HCT116 (cell line): ENCODE results near the gene POLDIP2.

Experiments
- ATF3 ChIP-seq: IDR thresholded peaks from 2 replicates; pipeline ENCODE4 v1.6.1; 2012
- CEBPB ChIP-seq: IDR thresholded peaks from 2 replicates; pipeline ENCODE4 v1.6.1; 2012; ENCODE audit warnings: low read depth
- CTCF ChIP-seq, 3 experiments: fragments of 200-600 bp in 1 of 3; sonication (generic) in 1 of 3; IDR thresholded peaks in 2 of 3; conservative IDR thresholded peaks in 1 of 3; 2 replicates each; pipeline ENCODE4 v1.5.1; 2012 to 2017; ENCODE audit warnings: low read depth in 2 of 3, low read length in 2 of 3, antibody characterized with exemption in 1 of 3, borderline replicate concordance in 1 of 3, control low read depth in 1 of 3, mild to moderate bottlenecking in 1 of 3, mixed read lengths in 1 of 3, mixed run types in 1 of 3, moderate library complexity in 1 of 3; ENCODE audit not compliant: insufficient read depth in 1 of 3
- EZH2 ChIP-seq: fragments of 200-600 bp; sonication (generic); IDR thresholded peaks from 2 replicates; pipeline ENCODE4 v1.6.1; 2017; ENCODE audit warnings: antibody characterized with exemption, mixed run types
- EZH2phosphoT487 ChIP-seq: fragments of 200-600 bp; IDR thresholded peaks from 2 replicates; pipeline ENCODE4 v1.6.1; 2018; ENCODE audit warnings: antibody characterized with exemption, borderline replicate concordance
- FOSL1 ChIP-seq: IDR thresholded peaks from 2 replicates; pipeline ENCODE4 v1.6.1; 2012; ENCODE audit warnings: low read depth
- JUND ChIP-seq: IDR thresholded peaks from 2 replicates; pipeline ENCODE4 v1.6.1; 2012
- POLR2A ChIP-seq: IDR thresholded peaks from 2 replicates; pipeline ENCODE4 v1.7.0; 2011; ENCODE audit warnings: borderline replicate concordance; ENCODE audit not compliant: insufficient read depth, insufficient read length; ENCODE audit errors: extremely low read depth
- POLR2AphosphoS5 ChIP-seq: IDR thresholded peaks from 2 replicates; pipeline ENCODE4 v1.6.1; 2011; ENCODE audit warnings: mild to moderate bottlenecking, low read depth, low read length, moderate library complexity
- REST ChIP-seq: IDR thresholded peaks from 2 replicates; pipeline ENCODE4 v1.6.1; 2012; ENCODE audit warnings: low read depth
- YY1 ChIP-seq: IDR thresholded peaks from 2 replicates; pipeline ENCODE4 v1.6.1; 2011; ENCODE audit warnings: low read length, low read depth, moderate library complexity, mild to moderate bottlenecking; ENCODE audit not compliant: insufficient replicate concordance; ENCODE audit errors: extremely low read depth
- ZNF274 ChIP-seq: fragments of 200-500 bp; sonication (Bioruptor generic); IDR thresholded peaks from 2 replicates; pipeline ENCODE4 v1.6.1; 2014; ENCODE audit warnings: mild to moderate bottlenecking, low read depth, low read length, inconsistent platforms

GRCh38 chr17:28406473-28406814, 49.1 kb upstream of the POLDIP2 start:
- TF ChIP-seq POLR2A, result no peak
- TF ChIP-seq YY1, result no peak
- TF ChIP-seq REST, result no peak
- TF ChIP-seq ZNF274, result no peak
- TF ChIP-seq CTCF (IDR thresholded peaks at IDR 0.05 in 2 of 3, conservative IDR thresholded peaks at IDR 0.05 in 1 of 3; ENCODE audit: borderline replicate concordance in 1 of 3, insufficient read depth in 1 of 3, low read depth in 2 of 3, low read length in 2 of 3), result no peak
- TF ChIP-seq ATF3, result no peak
- TF ChIP-seq JUND, result no peak
- TF ChIP-seq CEBPB, result no peak
- no peak for TF ChIP-seq POLR2AphosphoS5
- no peak for TF ChIP-seq EZH2phosphoT487
- no peak for TF ChIP-seq EZH2
- TF ChIP-seq FOSL1, result no peak
